Measurements from ENCODE around the gene DAAM1.

DNA sequence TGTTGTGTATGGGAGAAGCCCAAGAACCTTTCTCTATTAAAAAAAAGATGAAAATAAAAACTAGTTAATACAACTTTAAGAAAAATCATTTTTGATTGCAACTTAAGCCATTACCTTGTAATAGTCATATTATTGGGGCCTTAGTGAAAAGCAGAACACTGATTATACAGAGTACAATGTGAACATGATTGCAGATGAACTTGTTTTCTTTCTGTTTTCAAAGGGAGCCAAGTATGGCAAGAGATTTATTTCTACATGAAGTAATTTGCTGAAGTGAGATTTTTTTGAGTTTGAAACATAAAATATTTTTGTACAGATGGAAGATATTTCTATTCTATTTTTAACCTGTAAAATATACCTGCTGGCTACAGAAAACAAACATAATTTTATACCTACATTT is 171.8 kb downstream of the DAAM1 start:
- TF ChIP-seq, protein P1, sequence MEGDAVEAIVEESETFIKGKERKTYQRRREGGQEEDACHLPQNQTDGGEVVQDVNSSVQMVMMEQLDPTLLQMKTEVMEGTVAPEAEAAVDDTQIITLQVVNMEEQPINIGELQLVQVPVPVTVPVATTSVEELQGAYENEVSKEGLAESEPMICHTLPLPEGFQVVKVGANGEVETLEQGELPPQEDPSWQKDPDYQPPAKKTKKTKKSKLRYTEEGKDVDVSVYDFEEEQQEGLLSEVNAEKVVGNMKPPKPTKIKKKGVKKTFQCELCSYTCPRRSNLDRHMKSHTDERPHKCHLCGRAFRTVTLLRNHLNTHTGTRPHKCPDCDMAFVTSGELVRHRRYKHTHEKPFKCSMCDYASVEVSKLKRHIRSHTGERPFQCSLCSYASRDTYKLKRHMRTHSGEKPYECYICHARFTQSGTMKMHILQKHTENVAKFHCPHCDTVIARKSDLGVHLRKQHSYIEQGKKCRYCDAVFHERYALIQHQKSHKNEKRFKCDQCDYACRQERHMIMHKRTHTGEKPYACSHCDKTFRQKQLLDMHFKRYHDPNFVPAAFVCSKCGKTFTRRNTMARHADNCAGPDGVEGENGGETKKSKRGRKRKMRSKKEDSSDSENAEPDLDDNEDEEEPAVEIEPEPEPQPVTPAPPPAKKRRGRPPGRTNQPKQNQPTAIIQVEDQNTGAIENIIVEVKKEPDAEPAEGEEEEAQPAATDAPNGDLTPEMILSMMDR (IDR thresholded peaks at IDR 0.05) = no peak
- TF ChIP-seq EP300 (IDR thresholded peaks at IDR 0.05) = no peak
